ENCODE data around the gene PPFIBP1. TPM values are rescaled to one million over a fixed set of nuclear protein-coding genes. Genes with fewer than 3 reads are reported as not detected.
A peak's percentile ranks its signal among the peaks of the same experiment; 100 is the strongest.

The PPFIBP1 gene
- total and polyA plus RNA-seq, 2 of the 8 experiments (the other 6 are each of a cell fraction or from before 2014, with no cell fraction given): 7.7 to 31.3 TPM

GRCh38 chr12:27589419-27589818 lies 65.4 kb downstream of the PPFIBP1 start:
- Histone ChIP-seq H3K4me1 (replicated peaks in 1 of 4; ENCODE audit: control insufficient read depth in 3 of 4, insufficient read depth in 4 of 4, low read length in 3 of 4) (peaks cover 0 to 3% (median 0%) of the 10 kb centered on the region in 4 experiments; a peak in 1 of 7 replicates), H2AFZ (ENCODE audit: low read length) (no peak overlapping the region), H4K20me1 (replicated peaks in 1 of 2; ENCODE audit: control insufficient read depth in 1 of 2, insufficient read depth in 2 of 2, low read length in 2 of 2) (no peaks in the 10 kb centered on the region), H4K91ac (replicated peaks; ENCODE audit: insufficient read length, low read length) (no peak overlapping the region), H3K27ac (ENCODE audit: low read depth, low read length) (no peak overlapping the region), H2BK120ac (replicated peaks; ENCODE audit: low read depth, low read length) (no peak overlapping the region), H2BK15ac (ENCODE audit: low read length) (no peak overlapping the region), H2AK5ac (ENCODE audit: low read depth, low read length) (no peak overlapping the region), H3K18ac (ENCODE audit: extremely low read depth, low read length) (no peak overlapping the region), H3K9ac (replicated peaks in 1 of 4; ENCODE audit: extremely low read depth in 1 of 4, low read depth in 3 of 4, low read length in 3 of 4) (no peak overlapping the region), H3K79me1 (ENCODE audit: low read depth, low read length) (no peaks in the 10 kb centered on the region), H3K9me3 (ENCODE audit: insufficient read depth in 2 of 2, low read depth in 1 of 2, low read length in 1 of 2) (no peaks in the 10 kb centered on the region), H3K27me3 (replicated peaks in 1 of 4; ENCODE audit: control insufficient read depth in 3 of 4, extremely low read depth in 1 of 4, insufficient read depth in 3 of 4, low read length in 3 of 4) (no peaks in the 10 kb centered on the region), H3K4me3 (ENCODE audit: extremely low read depth in 1 of 4, insufficient read depth in 2 of 4, low read depth in 3 of 4, low read length in 4 of 4) (no peak overlapping the region), H3K23me2 (ENCODE audit: low read depth, low read length) (no peaks in the 10 kb centered on the region), H3K79me2 (ENCODE audit: control insufficient read depth in 1 of 2, insufficient read depth in 2 of 2, low read length in 2 of 2) (no peaks in the 10 kb centered on the region), H3K4me2 (ENCODE audit: insufficient read depth in 1 of 2, low read depth in 2 of 2, low read length in 2 of 2) (no peak overlapping the region), H3K4ac (replicated peaks; ENCODE audit: insufficient read length, low read depth, low read length) (no peak overlapping the region), H2BK20ac (ENCODE audit: low read length) (no peak overlapping the region), H3K56ac (replicated peaks; ENCODE audit: insufficient read length, low read depth, low read length) (no peak overlapping the region), H3K23ac (ENCODE audit: insufficient read length) (no peak overlapping the region), H3K14ac (ENCODE audit: insufficient read length) (no peak overlapping the region), H2BK12ac (ENCODE audit: low read depth, low read length) (no peak overlapping the region), H4K8ac (ENCODE audit: extremely low read depth, insufficient read depth, low read length) (no peak overlapping the region), H4K5ac (ENCODE audit: insufficient read length, low read depth, low read length) (no peak overlapping the region), H2BK5ac (ENCODE audit: low read depth, low read length) (no peak overlapping the region), H3K36me3 (ENCODE audit: control insufficient read depth in 2 of 4, insufficient read depth in 4 of 4, low read length in 3 of 4) (no peaks in the 10 kb centered on the region)
- peak; percentile 39 for FAIRE-seq
- ChIA-PET POLR2A (ENCODE audit: partially characterized antibody) (no interaction called here), CTCF (ENCODE audit: partially characterized antibody) (interaction anchor here (0.7 to 1.2 kb wide), 2 partner anchors 26 to 28 kb away, joined by 3 read pairs; no protein-coding TSS in a partner anchor)
- 82% methylated on average over 4 of the region's 4 CpGs; no CpG with 5 or more reads in 1 of the 2 experiments for WGBS, 2 experiments (ENCODE audit: extremely low coverage in 1 of 2, insufficient coverage in 1 of 2, insufficient read length in 1 of 2, insufficient replicate concordance in 2 of 2, low coverage in 1 of 2, low lambda C conversion rate in 2 of 2, missing lambda C conversion rate in 1 of 2)
- no peak for DNase-seq (ENCODE audit: low read depth in 1 of 2, low spot score in 2 of 2)
- no peak for TF ChIP-seq BCL11A (IDR thresholded peaks at IDR 0.05; ENCODE audit: low read depth in 2 of 2, low read length in 2 of 2)
- TF ChIP-seq CHD2 (IDR thresholded peaks at IDR 0.05; ENCODE audit: low read length): no peak
- no peak for TF ChIP-seq POLR2AphosphoS5 (IDR thresholded peaks at IDR 0.05; ENCODE audit: low read depth, low read length)
- no peak for TF ChIP-seq RBBP5 (IDR thresholded peaks at IDR 0.05; ENCODE audit: borderline replicate concordance, low read depth, low read length)
- no peak for TF ChIP-seq MAFK (IDR thresholded peaks at IDR 0.05; ENCODE audit: low read depth, low read length)
- no peak for TF ChIP-seq POU5F1 (IDR thresholded peaks at IDR 0.05; ENCODE audit: low read depth, low read length)
- no peak for TF ChIP-seq SP2 (IDR thresholded peaks at IDR 0.05; ENCODE audit: low read length)
- no peak for TF ChIP-seq SIX5 (IDR thresholded peaks at IDR 0.05; ENCODE audit: low read depth, low read length)
- TF ChIP-seq CBX5 (IDR thresholded peaks at IDR 0.05; ENCODE audit: low read depth, low read length): no peak
- no peak for TF ChIP-seq TAF7 (optimal IDR thresholded peaks at IDR 0.05; ENCODE audit: borderline replicate concordance, low read depth, low read length)
- TF ChIP-seq SIN3A (conservative IDR thresholded peaks at IDR 0.05 in 1 of 2, IDR thresholded peaks at IDR 0.05 in 1 of 2; ENCODE audit: low read depth in 1 of 2, low read length in 2 of 2): no peak
- TF ChIP-seq TEAD4 (IDR thresholded peaks at IDR 0.05; ENCODE audit: low read depth, low read length): no peak
- TF ChIP-seq SP1 (IDR thresholded peaks at IDR 0.05; ENCODE audit: low read depth, low read length): no peak
- no peak for TF ChIP-seq SP4 (IDR thresholded peaks at IDR 0.05; ENCODE audit: low read length)
- no peak for TF ChIP-seq TCF12 (IDR thresholded peaks at IDR 0.05; ENCODE audit: low read depth, low read length)
- no peak for TF ChIP-seq ZNF274 (IDR thresholded peaks at IDR 0.05; ENCODE audit: borderline replicate concordance, extremely low read depth, low read length)
- no peak for TF ChIP-seq SIRT6 (IDR thresholded peaks at IDR 0.05; ENCODE audit: low read length)

Measured in H1 (cell line).